ENCODE data around the gene AP3M1.

The AP3M1 gene

DNA sequence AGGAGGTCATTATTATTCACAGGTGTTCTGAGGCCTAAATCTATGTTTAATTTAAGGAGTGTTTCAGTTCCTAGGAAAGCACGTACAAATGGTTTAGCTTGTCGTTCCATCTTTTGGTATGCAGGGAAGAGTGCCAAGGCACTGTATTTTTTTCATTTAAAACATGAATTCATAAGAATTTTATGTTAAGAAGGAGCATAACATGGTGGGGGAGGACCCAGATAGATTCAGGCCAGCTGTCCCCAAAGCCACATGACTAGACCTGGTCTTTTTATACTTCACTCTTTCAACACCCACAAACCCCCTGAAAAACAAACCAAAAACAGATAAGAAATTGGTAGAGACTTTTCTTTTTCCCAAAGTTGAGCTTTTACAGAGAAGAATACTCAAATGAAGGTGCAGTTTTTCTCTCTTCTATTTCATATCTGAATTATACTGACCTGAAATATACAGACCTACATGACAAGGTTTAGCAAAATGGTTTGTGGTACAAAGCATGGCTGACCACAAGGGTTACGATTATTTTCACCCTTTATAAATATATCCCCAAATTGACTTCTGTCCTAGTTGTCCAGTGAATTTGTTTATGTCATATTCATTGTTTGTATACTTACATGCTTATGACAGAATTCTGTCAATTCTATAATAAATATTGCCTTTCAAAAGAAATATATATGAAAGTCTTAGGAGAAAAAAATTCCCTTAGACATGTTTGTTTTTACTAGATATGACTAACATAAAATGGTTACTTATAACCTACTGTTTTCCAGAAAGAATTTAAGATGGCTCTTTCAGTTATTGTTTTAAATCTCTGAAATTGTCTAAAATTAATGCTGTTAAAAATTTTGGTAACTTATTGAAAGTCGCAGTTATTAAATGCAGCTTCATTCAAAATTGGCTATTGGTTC, 71.3 kb downstream of the AP3M1 start:
- DNase-seq = no peak

DNA sequence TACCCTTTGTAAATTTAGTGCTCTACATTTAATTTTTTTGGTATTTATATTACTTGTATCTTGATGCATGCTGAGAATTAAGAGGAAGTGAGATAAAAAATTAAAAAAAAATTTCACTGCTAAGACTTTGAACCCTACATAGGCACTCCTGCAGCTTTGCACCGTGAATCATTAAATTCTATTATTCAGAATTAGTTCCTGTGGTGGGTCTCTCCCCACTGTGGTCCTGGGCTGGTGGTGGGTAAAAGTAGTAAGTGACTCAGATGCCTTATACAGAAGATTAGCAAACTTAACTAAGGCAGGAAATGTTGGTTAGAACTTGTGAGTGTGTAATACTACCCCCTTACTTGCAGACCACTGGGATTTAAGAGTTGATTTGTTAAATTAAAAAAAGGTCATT, 72.6 kb downstream of the AP3M1 start:
- DNase-seq = no peak

DNA sequence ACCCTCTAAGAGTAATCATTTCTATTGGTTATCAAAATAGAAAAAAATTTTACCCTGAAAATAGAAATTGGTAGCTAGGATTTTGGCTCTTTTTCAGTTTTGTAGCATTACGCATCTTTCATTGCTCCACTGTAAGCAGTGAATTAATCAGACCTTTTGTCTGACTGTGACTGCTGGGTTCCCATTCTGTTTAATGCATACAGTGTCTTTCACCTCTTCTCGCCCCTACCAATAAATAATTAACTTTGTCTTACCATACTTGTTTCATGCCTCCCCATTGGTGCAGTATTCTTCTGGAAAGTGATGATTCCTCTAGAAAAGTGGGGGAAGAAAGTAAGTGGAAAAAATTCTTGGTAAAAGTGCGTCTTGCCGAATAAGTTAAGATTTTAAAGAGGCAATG, 73.2 kb downstream of the AP3M1 start:
- DNase-seq = no peak

DNA sequence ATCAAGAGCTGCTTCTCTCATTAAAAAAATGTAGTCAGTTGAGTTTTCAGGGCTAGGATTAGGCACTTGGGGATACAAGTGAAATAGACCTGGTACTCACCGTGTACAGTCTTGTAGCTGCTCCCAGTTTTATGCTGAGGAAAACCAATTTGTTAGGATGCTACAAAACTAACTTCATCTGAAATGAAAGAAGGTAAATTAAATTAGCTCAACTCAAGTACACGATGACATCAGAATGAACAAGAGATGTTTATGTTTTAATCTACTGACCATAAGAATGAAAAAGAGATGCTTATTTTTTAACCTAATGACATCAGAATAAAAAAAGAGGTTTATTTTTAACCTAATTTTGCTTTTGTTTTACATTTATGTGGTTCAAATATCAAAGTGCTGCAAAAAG, 73.7 kb downstream of the AP3M1 start:
- DNase-seq = no peak

DNA sequence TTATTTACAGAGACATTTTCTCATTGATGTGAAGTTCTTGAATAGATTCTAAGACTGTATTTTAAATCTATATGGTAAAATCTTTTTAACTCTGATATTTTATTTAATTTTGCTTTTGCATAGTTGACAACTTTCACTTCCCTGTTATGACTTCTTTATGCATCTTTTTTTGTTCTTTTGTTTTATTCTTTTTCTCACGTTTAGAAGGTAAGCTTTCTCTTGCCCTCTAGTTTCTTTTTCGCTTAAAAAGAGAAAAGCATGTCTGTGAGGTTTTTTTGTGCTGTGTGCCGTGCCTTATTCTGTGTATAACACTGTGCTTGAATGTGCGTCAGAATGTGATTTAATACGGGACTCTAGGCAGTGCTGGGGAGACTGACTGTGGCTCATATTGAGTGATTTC, 74.7 kb downstream of the AP3M1 start:
- no peak for DNase-seq

DNA sequence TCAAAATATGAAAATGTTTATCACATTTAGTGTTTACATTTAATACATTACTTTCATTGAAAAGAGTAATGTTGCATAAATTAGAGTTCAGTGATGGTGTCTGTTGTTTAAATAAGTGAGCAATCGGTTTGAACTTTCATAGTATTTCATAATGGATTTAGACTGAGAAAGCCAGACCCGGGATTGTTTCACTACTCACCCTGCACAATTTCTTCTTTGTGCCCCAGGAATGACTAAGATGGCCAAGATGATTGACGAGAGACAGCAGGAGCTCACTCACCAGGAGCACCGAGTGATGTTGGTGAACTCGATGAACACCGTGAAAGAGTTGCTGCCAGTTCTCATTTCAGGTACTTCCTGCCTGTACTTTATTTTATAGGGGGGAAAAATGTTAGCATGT, 78.1 kb downstream of the AP3M1 start:
- no peak for DNase-seq

DNA sequence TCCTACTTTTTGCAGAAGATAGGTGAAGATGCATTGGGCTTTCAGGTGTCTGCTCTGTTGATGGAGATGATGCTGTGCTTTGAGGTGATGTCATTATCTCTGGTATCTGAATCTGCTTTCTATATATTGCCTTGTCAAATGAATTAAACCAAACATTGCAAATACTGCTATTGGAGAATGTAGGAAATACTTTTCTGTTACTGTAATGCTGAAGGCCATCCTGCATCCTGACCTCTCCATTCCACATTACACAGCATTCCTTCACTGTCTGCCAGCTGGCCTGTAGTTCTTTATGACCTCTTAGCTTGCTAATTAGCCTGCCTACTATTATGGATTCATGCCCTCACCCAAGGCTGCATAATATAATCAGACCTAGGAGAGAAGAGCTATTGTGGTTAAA, 79.5 kb downstream of the AP3M1 start:
- no peak for DNase-seq
